Fibroblast of mammary gland (primary cell): ENCODE results near the gene ASCC1.

Experiments
- DNase-seq: peaks from one replicate; pipeline ENCODE4 v3.0.0-alpha.2; 2010; ENCODE audit warnings: low read depth
- H3K4me3 ChIP-seq: 2 replicates; pipeline ENCODE4 v1.5.1; 2011; ENCODE audit warnings: low read depth, mild to moderate bottlenecking, low read length, moderate library complexity; ENCODE audit not compliant: control insufficient read depth
- TF ChIP-seq, protein P1 (sequence below): conservative IDR thresholded peaks from 2 replicates; pipeline ENCODE4 v1.5.1; 2011; ENCODE audit warnings: low read depth, low read length, inconsistent platforms; ENCODE audit not compliant: control insufficient read depth, insufficient read depth

ASCC1 gene

DNA sequence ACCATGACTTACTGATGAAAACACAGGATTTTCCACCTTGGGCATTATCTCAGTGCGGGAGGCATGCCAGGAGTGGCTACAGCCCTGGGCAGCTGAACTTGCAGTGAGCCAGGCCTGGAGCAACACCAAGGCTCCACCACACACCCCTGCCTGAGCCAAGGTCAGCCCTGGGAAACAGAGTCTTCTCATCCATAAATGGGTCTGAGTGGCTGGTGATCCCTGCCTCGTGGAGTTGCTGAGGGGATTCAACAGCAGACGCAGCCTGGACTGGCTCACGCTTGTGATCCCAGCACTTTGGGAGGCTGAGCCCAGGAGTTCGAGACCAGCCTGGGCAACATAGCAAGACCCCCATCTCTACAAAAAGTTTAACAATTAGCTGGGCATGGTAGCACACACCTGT, 160.0 kb downstream of the ASCC1 start:
- TF ChIP-seq, protein P1, sequence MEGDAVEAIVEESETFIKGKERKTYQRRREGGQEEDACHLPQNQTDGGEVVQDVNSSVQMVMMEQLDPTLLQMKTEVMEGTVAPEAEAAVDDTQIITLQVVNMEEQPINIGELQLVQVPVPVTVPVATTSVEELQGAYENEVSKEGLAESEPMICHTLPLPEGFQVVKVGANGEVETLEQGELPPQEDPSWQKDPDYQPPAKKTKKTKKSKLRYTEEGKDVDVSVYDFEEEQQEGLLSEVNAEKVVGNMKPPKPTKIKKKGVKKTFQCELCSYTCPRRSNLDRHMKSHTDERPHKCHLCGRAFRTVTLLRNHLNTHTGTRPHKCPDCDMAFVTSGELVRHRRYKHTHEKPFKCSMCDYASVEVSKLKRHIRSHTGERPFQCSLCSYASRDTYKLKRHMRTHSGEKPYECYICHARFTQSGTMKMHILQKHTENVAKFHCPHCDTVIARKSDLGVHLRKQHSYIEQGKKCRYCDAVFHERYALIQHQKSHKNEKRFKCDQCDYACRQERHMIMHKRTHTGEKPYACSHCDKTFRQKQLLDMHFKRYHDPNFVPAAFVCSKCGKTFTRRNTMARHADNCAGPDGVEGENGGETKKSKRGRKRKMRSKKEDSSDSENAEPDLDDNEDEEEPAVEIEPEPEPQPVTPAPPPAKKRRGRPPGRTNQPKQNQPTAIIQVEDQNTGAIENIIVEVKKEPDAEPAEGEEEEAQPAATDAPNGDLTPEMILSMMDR = no peak
- H3K4me3 ChIP-seq = no peak overlapping the region
- no peak for DNase-seq

DNA sequence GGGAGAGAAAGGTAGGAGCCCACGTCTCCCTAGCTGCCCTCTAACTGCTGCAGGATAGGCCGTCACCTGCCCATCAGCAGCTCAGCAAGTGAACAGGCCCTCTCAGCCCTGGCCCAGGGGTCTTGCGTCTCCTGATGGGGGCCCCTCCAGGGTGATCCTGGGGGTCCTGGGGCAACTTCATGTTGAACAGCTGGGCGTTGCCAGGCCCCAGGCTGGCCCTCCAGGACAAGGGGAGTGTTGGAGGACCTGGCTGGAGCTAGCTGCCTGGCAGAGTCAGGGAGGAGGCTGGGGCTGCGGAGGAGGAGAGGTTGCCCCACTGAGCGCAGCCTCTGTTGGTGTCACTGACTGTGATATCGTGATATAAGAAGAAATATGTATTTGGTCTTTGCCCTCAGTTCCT, 162.4 kb downstream of the ASCC1 start:
- TF ChIP-seq, protein P1 = no peak
- H3K4me3 ChIP-seq = no peak overlapping the region
- no peak for DNase-seq

DNA sequence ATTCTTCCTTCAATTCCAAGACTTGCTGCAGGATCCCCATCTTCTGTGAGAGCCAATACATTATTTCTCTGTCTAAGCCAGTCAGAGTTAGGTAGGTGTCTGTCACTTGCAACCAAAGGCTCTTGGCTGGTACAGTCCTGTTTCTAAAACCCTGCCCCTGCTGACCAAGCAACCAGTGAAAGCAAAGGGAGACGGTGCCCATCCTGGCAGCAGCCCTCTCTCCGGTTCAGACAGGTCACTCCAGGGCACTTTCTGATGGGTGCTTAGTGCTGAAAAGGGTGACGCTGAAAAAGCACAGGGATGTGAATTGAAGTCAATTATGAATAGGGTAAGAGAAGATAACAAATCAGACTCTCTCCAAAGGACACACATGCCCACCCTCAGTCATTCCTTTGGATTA, 165.2 kb downstream of the ASCC1 start:
- TF ChIP-seq, protein P1 = no peak
- H3K4me3 ChIP-seq = no peak overlapping the region
- no peak for DNase-seq

DNA sequence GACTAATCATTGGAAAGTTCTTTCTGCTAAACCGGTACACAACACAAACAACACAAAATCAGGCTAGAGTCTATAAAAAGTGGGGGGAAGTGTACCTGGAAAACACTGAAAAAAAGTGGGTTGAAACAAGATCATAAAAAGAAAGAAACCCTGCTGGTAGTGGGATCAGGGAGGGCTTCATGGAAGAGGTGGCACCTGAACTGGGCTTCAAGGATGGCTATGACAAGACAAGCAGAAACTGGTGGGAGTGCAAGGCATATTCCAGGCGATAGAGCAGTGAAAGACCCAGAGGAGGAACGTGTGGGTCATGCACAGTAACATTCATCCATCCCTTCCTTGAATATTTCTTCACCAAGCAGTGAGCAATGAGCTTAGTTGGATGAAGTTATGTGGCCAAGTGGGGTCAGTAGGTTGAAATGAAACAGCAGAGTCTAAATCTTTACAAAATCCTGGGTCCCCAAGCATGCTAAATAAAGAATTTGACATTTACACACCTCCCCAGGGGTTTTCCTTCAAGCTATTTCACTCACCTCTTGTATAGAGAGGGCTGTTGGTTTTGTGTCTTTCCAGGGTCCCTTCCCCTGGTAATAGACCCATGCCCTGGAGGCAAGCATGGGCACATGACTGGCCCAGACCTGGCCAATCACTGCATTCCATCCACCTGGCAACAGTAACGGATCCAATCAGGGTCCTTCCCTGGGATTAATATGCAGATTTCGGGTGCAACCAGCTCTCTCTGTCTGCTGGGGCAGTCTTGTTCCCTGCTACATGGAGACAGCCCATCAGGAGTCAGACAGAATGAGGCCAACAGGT, 165.9 kb downstream of the ASCC1 start:
- H3K4me3 ChIP-seq = no peak overlapping the region
- TF ChIP-seq, protein P1 = no peak
- no peak for DNase-seq

GRCh38 chr10:72049472-72049871, 166.6 kb downstream of the ASCC1 start:
- TF ChIP-seq, protein P1 = no peak
- DNase-seq = no peak
- H3K4me3 ChIP-seq = no peak overlapping the region

DNA sequence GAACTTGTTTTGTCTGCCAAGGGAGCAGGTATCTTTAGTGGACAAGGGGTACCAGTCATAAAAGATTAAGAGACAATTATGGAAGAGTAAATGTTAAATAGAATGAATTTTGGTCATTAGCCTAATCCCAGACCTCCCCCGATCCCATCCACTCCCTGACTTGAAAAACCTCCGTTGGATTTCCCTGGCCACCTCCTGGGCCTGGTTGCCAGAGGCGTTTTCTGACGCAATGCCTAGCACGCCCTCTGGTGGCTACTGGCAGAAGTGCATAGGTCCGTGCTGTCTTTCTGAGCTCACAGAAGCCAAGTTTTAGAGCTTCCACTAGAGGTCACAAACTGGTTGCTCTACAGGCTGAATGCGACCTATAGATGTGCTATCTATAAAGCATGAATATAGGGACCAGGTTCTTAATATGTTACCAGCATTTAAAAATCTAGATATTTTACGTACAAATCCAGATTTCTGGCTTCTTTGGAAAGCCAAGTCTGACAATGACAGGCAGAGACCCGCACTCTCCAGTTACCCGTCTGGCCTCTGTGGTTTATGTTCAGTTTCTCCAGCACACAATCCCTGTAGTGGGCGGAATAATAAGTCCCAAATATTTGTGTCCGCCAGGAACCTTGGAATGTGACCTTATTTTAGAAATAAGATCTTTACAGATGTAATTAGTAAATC, 167.5 kb downstream of the ASCC1 start:
- DNase-seq = peak; percentile 92
- TF ChIP-seq, protein P1 = peak; percentile 100
- H3K4me3 ChIP-seq = no peak overlapping the region
